IMR-90 (cell line): ENCODE data around the gene ZNF521. TPM values are rescaled to one million over a fixed set of nuclear protein-coding genes. Genes with fewer than 3 reads are reported as not detected.

ENCODE experiments used
- ATAC-seq: fragments of 200-7000 bp; cut with Tn5 transposase; 2 replicates; pipeline ENCODE4 v1.9.1; 2020; ENCODE audit warnings: low read depth, mild to moderate bottlenecking, moderate library complexity
- BruUV-seq: library from RNA; stranded (reverse); fragments of 400-500 nt; replicated peaks from 2 replicates; lab custom pipeline; 2021; lab: Mats Ljungman, UMichigan
- CTCF ChIA-PET: fragments of 300-600 bp; formaldehyde crosslinking; extraction: SDS; loops from one replicate; lab custom pipeline; 2021; ENCODE audit warnings: antibody characterized with exemption; lab: Yijun Ruan, JAX
- POLR2A ChIA-PET: fragments of 300-600 bp; sonication (Branson Sonifier 250); formaldehyde crosslinking; loops from one replicate; lab custom pipeline; 2022; ENCODE audit warnings: antibody characterized with exemption; ENCODE audit not compliant: unreplicated experiment; lab: Charles Lee
- DNase-seq: peaks from one replicate; pipeline ENCODE4 v3.0.0; 2013
- H2AFZ ChIP-seq: replicated peaks from 2 replicates; pipeline ENCODE3; 2013; ENCODE audit warnings: low read length, mild to moderate bottlenecking; ENCODE audit not compliant: poor library complexity
- H2AK5ac ChIP-seq: 2 replicates; pipeline ENCODE4 v1.6.1; 2013; ENCODE audit warnings: low read depth, low read length, inconsistent platforms
- H2AK9ac ChIP-seq: replicated peaks from 2 replicates; pipeline ENCODE3; 2013; ENCODE audit warnings: mild to moderate bottlenecking, low read depth, low read length, moderate library complexity; ENCODE audit not compliant: poor library complexity
- H2BK120ac ChIP-seq: 2 replicates; pipeline ENCODE4 v1.6.1; 2013; ENCODE audit warnings: low read depth, low read length, inconsistent platforms
- H2BK15ac ChIP-seq: 3 replicates; pipeline ENCODE4 v1.6.1; 2013; ENCODE audit warnings: low read depth, low read length, inconsistent platforms
- H2BK20ac ChIP-seq: 2 replicates; pipeline ENCODE4 v1.6.1; 2013; ENCODE audit warnings: low read depth, mild to moderate bottlenecking, inconsistent platforms, low read length, moderate library complexity
- H2BK5ac ChIP-seq: 2 replicates; pipeline ENCODE4 v1.6.1; 2013; ENCODE audit warnings: mild to moderate bottlenecking, low read depth, low read length, inconsistent platforms; ENCODE audit not compliant: poor library complexity, severe bottlenecking
- H3K14ac ChIP-seq: replicated peaks from 2 replicates; pipeline ENCODE4 v1.6.1; 2013; ENCODE audit warnings: low read depth, low read length, inconsistent platforms
- H3K18ac ChIP-seq: 2 replicates; pipeline ENCODE4 v1.6.1; 2013; ENCODE audit warnings: low read depth, low read length, control low read depth
- H3K23ac ChIP-seq: 2 replicates; pipeline ENCODE4 v1.6.1; 2013; ENCODE audit warnings: low read depth, low read length, inconsistent platforms
- H3K27ac ChIP-seq: 2 replicates; pipeline ENCODE4 v1.5.1; 2013; ENCODE audit warnings: mild to moderate bottlenecking, control low read depth, low read length; ENCODE audit not compliant: insufficient read depth
- H3K27me3 ChIP-seq: 2 replicates; pipeline ENCODE4 v1.6.1; 2013; ENCODE audit warnings: low read length; ENCODE audit not compliant: control insufficient read depth, insufficient read depth
- H3K36me3 ChIP-seq: 2 replicates; pipeline ENCODE4 v1.6.1; 2013; ENCODE audit warnings: low read length, mixed read lengths; ENCODE audit not compliant: control insufficient read depth, insufficient read depth
- H3K4ac ChIP-seq: 2 replicates; pipeline ENCODE4 v1.6.1; 2013; ENCODE audit warnings: low read depth, low read length, inconsistent platforms
- H3K4me1 ChIP-seq: 2 replicates; pipeline ENCODE4 v1.6.1; 2013; ENCODE audit warnings: low read length, mixed read lengths; ENCODE audit not compliant: control insufficient read depth, insufficient read depth
- H3K4me2 ChIP-seq: 2 replicates; pipeline ENCODE4 v1.6.1; 2013; ENCODE audit warnings: low read depth, mild to moderate bottlenecking, control low read depth, low read length, moderate library complexity
- H3K4me3 ChIP-seq: 2 replicates; pipeline ENCODE4 v1.5.1; 2013; ENCODE audit warnings: low read depth, mild to moderate bottlenecking, control low read depth, low read length, moderate library complexity; ENCODE audit not compliant: insufficient read depth
- H3K56ac ChIP-seq: 2 replicates; pipeline ENCODE4 v1.6.1; 2013; ENCODE audit warnings: low read length, inconsistent platforms; ENCODE audit not compliant: insufficient read depth; ENCODE audit errors: extremely low read depth
- H3K79me1 ChIP-seq, 2 experiments: 2 replicates each; pipeline ENCODE4 v1.6.1; 2013; ENCODE audit warnings: low read length in 2 of 2, inconsistent platforms in 1 of 2, low read depth in 1 of 2
- H3K9ac ChIP-seq: 2 replicates; pipeline ENCODE4 v1.6.1; 2013; ENCODE audit warnings: low read depth, low read length, control low read depth
- H3K9me1 ChIP-seq: 2 replicates; pipeline ENCODE4 v1.6.1; 2013; ENCODE audit warnings: low read length, inconsistent platforms; ENCODE audit not compliant: insufficient read depth
- H3K9me3 ChIP-seq: 2 replicates; pipeline ENCODE4 v1.6.1; 2013; ENCODE audit warnings: low read length; ENCODE audit not compliant: control insufficient read depth, insufficient read depth
- H4K20me1 ChIP-seq: 2 replicates; pipeline ENCODE4 v1.6.1; 2013; ENCODE audit warnings: low read length, inconsistent platforms; ENCODE audit not compliant: insufficient read depth
- H4K5ac ChIP-seq: 2 replicates; pipeline ENCODE4 v1.6.1; 2013; ENCODE audit warnings: mild to moderate bottlenecking, low read depth, low read length, control low read depth
- H4K8ac ChIP-seq, 2 experiments: 2 replicates each; pipeline ENCODE4 v1.6.1; 2013; ENCODE audit warnings: low read depth in 2 of 2, low read length in 2 of 2, control low read depth in 1 of 2, inconsistent platforms in 1 of 2
- H4K91ac ChIP-seq: 2 replicates; pipeline ENCODE4 v1.6.1; 2013; ENCODE audit warnings: low read depth, low read length, inconsistent platforms; ENCODE audit not compliant: insufficient read depth
- BHLHE40 ChIP-seq: fragments of 150-350 bp; IDR thresholded peaks from 2 replicates; pipeline ENCODE4 v1.6.1; 2016; ENCODE audit warnings: mild to moderate bottlenecking, low read depth, low read length
- CEBPB ChIP-seq: IDR thresholded peaks from 2 replicates; pipeline ENCODE4 v1.6.1; 2012; ENCODE audit warnings: low read depth, low read length, improper control_type of control experiment
- FOS ChIP-seq: fragments of 150-350 bp; IDR thresholded peaks from 2 replicates; pipeline ENCODE4 v1.6.1; 2016; ENCODE audit warnings: low read depth, low read length
- MXI1 ChIP-seq: IDR thresholded peaks from 2 replicates; pipeline ENCODE4 v1.6.1; 2012; ENCODE audit warnings: low read depth, mild to moderate bottlenecking, low read length, moderate library complexity, borderline replicate concordance
- NFE2L2 ChIP-seq: fragments of 150-350 bp; IDR thresholded peaks from 2 replicates; pipeline ENCODE4 v1.6.1; 2016; ENCODE audit warnings: low read depth, mild to moderate bottlenecking, low read length
- POLR2A ChIP-seq: IDR thresholded peaks from 2 replicates; pipeline ENCODE4 v1.6.1; 2012; ENCODE audit warnings: mild to moderate bottlenecking, low read depth, low read length
- RAD21 ChIP-seq: IDR thresholded peaks from 2 replicates; pipeline ENCODE4 v1.6.1; 2012; ENCODE audit warnings: low read length, improper control_type of control experiment
- RFX5 ChIP-seq: IDR thresholded peaks from 2 replicates; pipeline ENCODE4 v1.8.0; 2012; ENCODE audit warnings: low read depth, mild to moderate bottlenecking, low read length, moderate library complexity
- SMC3 ChIP-seq: fragments of 150-350 bp; IDR thresholded peaks from 2 replicates; pipeline ENCODE4 v1.6.1; 2016; ENCODE audit warnings: low read depth, mild to moderate bottlenecking, antibody characterized with exemption, low read length, moderate library complexity
- WGBS, 2 experiments: methylation state at CpG; one replicate each; pipeline versions ENCODE4 v1.1.5 to v1.1.7; 2013; ENCODE audit warnings: missing lambda C conversion rate in 2 of 2; ENCODE audit not compliant: insufficient read length in 1 of 2; ENCODE audit errors: extremely low coverage in 2 of 2; 5-methylcytosine and 5-hydroxymethylcytosine counted together
- dilution Hi-C: fragments of 300-500 bp; cut with HindIII; formaldehyde crosslinking; loops from one replicate; pipeline ENCODE4 v1.14.3; 2018; ENCODE audit warnings: low sequenced_read_pairs; ENCODE audit not compliant: unreplicated experiment
- in situ Hi-C: fragments of 300-500 bp; cut with MboI; formaldehyde crosslinking; loops from 3 replicates; pipeline ENCODE4 v1.14.3; 2019; ENCODE audit warnings: low sequenced_read_pairs, inconsistent platforms, mixed read lengths
- intact Hi-C: fragments of 100-400 bp; cut with micrococcal nuclease; formaldehyde crosslinking; loops from 2 replicates; pipeline ENCODE4 v1.10.0; 2022
- polyA plus RNA-seq, 3 experiments: library from polyadenylated mRNA; depleted of rRNA; stranded (reverse); fragments of >200 nt; gene quantifications; 2 replicates each; pipeline ENCODE4 v1.2.3, GENCODE V29; 2012; ENCODE audit warnings: low replicate concordance in 1 of 3
- total RNA-seq: library from RNA; depleted of rRNA; stranded (reverse); fragments of >200 nt; gene quantifications from 2 replicates; pipeline ENCODE4 v1.2.3, GENCODE V29; 2012

ZNF521 gene
- total and polyA plus RNA-seq, 2 of the 4 experiments (the other 2 are of a cell fraction) = 21.5 to 59.3 TPM

GRCh38 chr18:25308381-25308780 lies 43.6 kb downstream of the ZNF521 start:
- CTCF ChIA-PET = no interaction called here

More at GRCh38 chr18:25308381-25308780, 43.6 kb downstream of the ZNF521 start:
- in situ Hi-C loops = no loop called here
- no peak for DNase-seq
- H3K27me3 ChIP-seq = no peaks in the 10 kb centered on the region
- H2AK5ac ChIP-seq = no peak overlapping the region
- H2AK9ac ChIP-seq = no peak overlapping the region
- peaks cover 4 to 32% of the 10 kb centered on the region in 2 experiments for H3K79me1 ChIP-seq
- no peak overlapping the region for H2BK15ac ChIP-seq
- TF ChIP-seq POLR2A (no peak), RFX5 (no peak), BHLHE40 (no peak), MXI1 (no peak), CEBPB (no peak), NFE2L2 (no peak), SMC3 (no peak), FOS (no peak), RAD21 (no peak)
- H3K4me3 ChIP-seq = no peak overlapping the region
- H4K20me1 ChIP-seq = no peaks in the 10 kb centered on the region
- no peak for ATAC-seq
- H3K27ac ChIP-seq = no peak overlapping the region
- no peak overlapping the region for H2BK120ac ChIP-seq
- H3K9me1 ChIP-seq = peaks cover 3% of the 10 kb centered on the region; the same call in 1 of the 2 replicates
- no peak overlapping the region for H2BK5ac ChIP-seq
- no peak overlapping the region for H3K56ac ChIP-seq
- H3K14ac ChIP-seq = no peak overlapping the region
- H3K9me3 ChIP-seq = no peaks in the 10 kb centered on the region
- no CpG with 5 or more reads among the region's 3 CpGs for WGBS, 2 experiments
- POLR2A ChIA-PET = no interaction called here
- H3K4me2 ChIP-seq = no peak overlapping the region
- H3K9ac ChIP-seq = no peak overlapping the region
- no peak overlapping the region for H4K5ac ChIP-seq
- H4K91ac ChIP-seq = no peak overlapping the region
- no TSS peak for BruUV-seq
- peaks cover 5% of the 10 kb centered on the region for H3K36me3 ChIP-seq
- no peak overlapping the region for H3K18ac ChIP-seq
- dilution Hi-C loops = no loop called here
- H2BK20ac ChIP-seq = no peak overlapping the region
- no peak overlapping the region for H3K23ac ChIP-seq
- H2AFZ ChIP-seq = no peak overlapping the region
- no peaks in the 10 kb centered on the region for H3K4me1 ChIP-seq
- H3K4ac ChIP-seq = no peak overlapping the region
- intact Hi-C loops = no loop called here
- no peak overlapping the region for H4K8ac ChIP-seq
